K562 (cell line): Measurements from ENCODE around the gene PDE6D. TPM values are rescaled to one million over a fixed set of nuclear protein-coding genes. Genes with fewer than 3 reads are reported as not detected.

Experiments
- ASH1L ChIP-seq: fragments of 450-650 bp; IDR thresholded peaks from 2 replicates; pipeline ENCODE4 v1.6.1; 2018; ENCODE audit warnings: borderline replicate concordance, mild to moderate bottlenecking, low read depth; ENCODE audit not compliant: partially characterized antibody
- CAMTA2 ChIP-seq: fragments of 250-450 bp; sonication (Bioruptor Pico); conservative IDR thresholded peaks from 2 replicates; pipeline ENCODE4 v1.5.1; 2022
- CEBPG ChIP-seq, 3 experiments: fragments of 200-800 bp in 1 of 3; sonication (Bioruptor generic) in 1 of 3; sonication (generic) in 1 of 3; formaldehyde crosslinking in 1 of 3; IDR thresholded peaks in 2 of 3; conservative IDR thresholded peaks in 1 of 3; 2 replicates each; pipeline versions ENCODE4 v1.6.1 to v1.8.0; 2016 to 2022; ENCODE audit warnings: missing compliant biosample characterization in 2 of 3, missing genetic modification characterization in 2 of 3, mild to moderate bottlenecking in 1 of 3, missing genetic modification reagents in 1 of 3
- CHD1 ChIP-seq: fragments of 200-600 bp; sonication (generic); IDR thresholded peaks from one replicate; pipeline ENCODE4 v1.6.1; 2012; ENCODE audit warnings: mild to moderate bottlenecking, moderate library complexity, low read length, inconsistent platforms
- EP400 ChIP-seq: fragments of 450-650 bp; IDR thresholded peaks from 2 replicates; pipeline ENCODE4 v1.6.1; 2017; ENCODE audit warnings: antibody characterized with exemption, mild to moderate bottlenecking, moderate library complexity
- KLF6 ChIP-seq: fragments of 250-450 bp; sonication (Bioruptor Pico); IDR thresholded peaks from 2 replicates; pipeline ENCODE4 v1.4.0; 2020; ENCODE audit warnings: mild to moderate bottlenecking, moderate library complexity, borderline replicate concordance
- MED1 ChIP-seq: sonication (generic); formaldehyde crosslinking; IDR thresholded peaks from 2 replicates; pipeline ENCODE4 v1.8.1; 2023; ENCODE audit warnings: missing genetic modification reagents, borderline replicate concordance
- MTF1 ChIP-seq: fragments of 250-450 bp; sonication (Bioruptor Pico); IDR thresholded peaks from 2 replicates; pipeline ENCODE4 v1.9.0; 2021; ENCODE audit warnings: moderate library complexity, mild to moderate bottlenecking, inconsistent platforms, borderline replicate concordance
- PRDM10 ChIP-seq: fragments of 450-650 bp; IDR thresholded peaks from 2 replicates; pipeline ENCODE4 v1.6.1; 2018; ENCODE audit not compliant: partially characterized antibody
- RFX7 ChIP-seq: fragments of 250-450 bp; sonication (Bioruptor Pico); IDR thresholded peaks from 2 replicates; pipeline ENCODE4 v1.5.1; 2021; ENCODE audit warnings: mild to moderate bottlenecking
- SAP30 ChIP-seq: fragments of 200-600 bp; sonication (generic); IDR thresholded peaks from 2 replicates; pipeline ENCODE4 v1.6.1; 2012; ENCODE audit warnings: borderline replicate concordance, low read depth, mild to moderate bottlenecking, moderate library complexity, low read length, control low read depth, inconsistent platforms; ENCODE audit not compliant: insufficient read depth, poor library complexity, severe bottlenecking
- ZMIZ1 ChIP-seq, 2 experiments: fragments of 150-350 bp in 1 of 2; IDR thresholded peaks; 2 replicates each; pipeline ENCODE4 v1.6.1; 2012 to 2016; ENCODE audit warnings: low read depth in 2 of 2, low read length in 2 of 2, mild to moderate bottlenecking in 1 of 2, moderate library complexity in 1 of 2
- ZNF324 ChIP-seq: fragments of 250-450 bp; sonication (Bioruptor Pico); IDR thresholded peaks from 2 replicates; pipeline ENCODE4 v1.4.0; 2020; ENCODE audit warnings: mild to moderate bottlenecking
- ZNF785 ChIP-seq: fragments of 250-450 bp; sonication (Bioruptor Pico); IDR thresholded peaks from 2 replicates; pipeline ENCODE4 v1.4.0; 2020; ENCODE audit warnings: mild to moderate bottlenecking
- polyA plus RNA-seq, 8 experiments: library from polyadenylated mRNA; depleted of rRNA in 4 of 8; stranded (reverse) in 5 of 8; unstranded in 3 of 8; fragments of >200 nt; fragmentation: Nextera tagmentation in 2 of 8; fragmentation: Illumina TruSeq in 1 of 8; extraction: Ambion mirVana in 2 of 8; extraction: Trizol in 1 of 8; gene quantifications; 2 replicates each; pipeline versions ENCODE4 v1.2.1 to v1.2.3, GENCODE V29; 2011 to 2014; ENCODE audit warnings: inconsistent platforms in 1 of 8, missing spikeins in 1 of 8
- total RNA-seq, 7 experiments: library from RNA; depleted of rRNA in 6 of 7; stranded (reverse); fragments of >200 nt in 6 of 7; fragmentation: Illumina TruSeq in 2 of 7; extraction: Trizol in 2 of 7; gene quantifications; 2 replicates each; pipeline versions ENCODE4 v1.2.1 to v1.2.3, GENCODE V29; 2011 to 2021; ENCODE audit warnings: low replicate concordance in 1 of 7
- TF ChIP-seq, protein P1 (sequence below): fragments of 250-450 bp; sonication (Bioruptor Pico); IDR thresholded peaks from 2 replicates; pipeline ENCODE4 v1.4.0; 2020; ENCODE audit warnings: borderline replicate concordance
- TF ChIP-seq, protein P2 (sequence below): sonication (generic); formaldehyde crosslinking; IDR thresholded peaks from 2 replicates; pipeline ENCODE4 v1.5.0; 2020; ENCODE audit warnings: missing genetic modification reagents

Gene PDE6D
- total and polyA plus RNA-seq, 9 of the 15 experiments (the other 6 are each of a cell fraction or from before 2014, with no cell fraction given) = 0.65 to 11.6 (median 7.0) TPM

DNA sequence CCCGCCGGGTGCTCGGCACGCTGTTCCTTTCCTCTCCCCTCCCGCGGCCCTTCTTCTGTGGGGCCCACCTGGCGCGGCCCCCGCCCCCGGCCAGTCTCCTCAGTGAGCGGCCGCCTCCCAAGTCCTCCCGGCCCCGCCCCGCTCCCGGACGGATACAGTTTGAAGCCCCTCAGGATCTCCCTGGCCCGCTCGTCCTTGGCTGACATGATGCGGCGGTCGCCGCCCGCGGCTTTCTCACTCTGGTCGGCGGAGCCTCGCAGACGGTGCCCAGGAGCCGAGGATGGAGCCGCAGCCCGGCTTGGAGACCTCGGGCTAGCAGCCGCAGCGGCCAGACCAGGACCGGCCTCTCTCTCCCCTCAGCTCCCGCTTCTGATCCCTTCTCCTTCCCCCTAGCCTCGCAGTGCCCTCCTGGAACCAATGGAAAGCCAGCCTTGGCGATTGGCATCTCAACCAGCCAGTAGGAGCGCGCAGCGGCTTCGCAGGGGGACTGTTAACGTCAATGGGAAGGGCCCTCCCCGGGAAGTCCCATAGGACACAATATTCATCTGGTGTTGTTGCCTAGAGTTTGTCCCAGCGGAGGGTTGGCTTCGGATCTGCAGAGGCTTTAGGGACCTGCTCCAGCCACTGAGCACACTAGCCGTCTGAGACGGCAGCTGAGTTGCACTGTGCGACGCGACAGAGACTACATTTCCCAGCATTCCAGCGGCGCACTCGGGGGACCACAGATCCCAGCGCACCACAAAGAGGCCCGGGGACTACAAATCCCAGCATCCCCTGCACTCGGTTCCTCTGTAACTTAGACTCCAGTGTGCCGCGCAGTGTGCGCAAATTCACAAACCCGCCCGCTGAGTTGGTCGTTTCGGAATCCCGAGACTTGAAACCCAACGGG, at the start of gene PDE6D (continued):
- no peak for TF ChIP-seq CHD1
- no peak for TF ChIP-seq ZNF324 (CRISPR knock-in tag)
- TF ChIP-seq KLF6 (CRISPR knock-in tag) = peak; percentile 48; the same call in 1 of the 2 replicates
- peak; percentile 52 for TF ChIP-seq SAP30
- TF ChIP-seq MED1 = no peak
- TF ChIP-seq ZMIZ1 (IDR thresholded peaks at IDR 0.05; ENCODE audit: low read depth in 2 of 2, low read length in 2 of 2) = no peak
- no peak for TF ChIP-seq CEBPG (CRISPR knock-in tag; IDR thresholded peaks at IDR 0.05)
- no peak for TF ChIP-seq CEBPG (tag; conservative IDR thresholded peaks at IDR 0.05 in 1 of 2, IDR thresholded peaks at IDR 0.05 in 1 of 2)
- TF ChIP-seq, protein P1, sequence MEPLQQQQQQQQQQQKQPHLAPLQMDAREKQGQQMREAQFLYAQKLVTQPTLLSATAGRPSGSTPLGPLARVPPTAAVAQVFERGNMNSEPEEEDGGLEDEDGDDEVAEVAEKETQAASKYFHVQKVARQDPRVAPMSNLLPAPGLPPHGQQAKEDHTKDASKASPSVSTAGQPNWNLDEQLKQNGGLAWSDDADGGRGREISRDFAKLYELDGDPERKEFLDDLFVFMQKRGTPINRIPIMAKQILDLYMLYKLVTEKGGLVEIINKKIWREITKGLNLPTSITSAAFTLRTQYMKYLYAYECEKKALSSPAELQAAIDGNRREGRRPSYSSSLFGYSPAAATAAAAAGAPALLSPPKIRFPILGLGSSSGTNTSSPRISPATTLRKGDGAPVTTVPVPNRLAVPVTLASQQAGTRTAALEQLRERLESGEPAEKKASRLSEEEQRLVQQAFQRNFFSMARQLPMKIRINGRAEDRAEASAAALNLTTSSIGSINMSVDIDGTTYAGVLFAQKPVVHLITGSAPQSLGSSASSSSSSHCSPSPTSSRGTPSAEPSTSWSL (CRISPR knock-in tag) = no peak
- no peak for TF ChIP-seq EP400
- TF ChIP-seq PRDM10 = peak; percentile 46
- no peak for TF ChIP-seq CAMTA2 (CRISPR knock-in tag)
- TF ChIP-seq, protein P2, sequence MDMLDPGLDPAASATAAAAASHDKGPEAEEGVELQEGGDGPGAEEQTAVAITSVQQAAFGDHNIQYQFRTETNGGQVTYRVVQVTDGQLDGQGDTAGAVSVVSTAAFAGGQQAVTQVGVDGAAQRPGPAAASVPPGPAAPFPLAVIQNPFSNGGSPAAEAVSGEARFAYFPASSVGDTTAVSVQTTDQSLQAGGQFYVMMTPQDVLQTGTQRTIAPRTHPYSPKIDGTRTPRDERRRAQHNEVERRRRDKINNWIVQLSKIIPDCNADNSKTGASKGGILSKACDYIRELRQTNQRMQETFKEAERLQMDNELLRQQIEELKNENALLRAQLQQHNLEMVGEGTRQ (CRISPR knock-in tag) = no peak
- TF ChIP-seq ZNF785 = no peak
- TF ChIP-seq MTF1 (CRISPR knock-in tag) = peak; percentile 51; the same call in 1 of the 2 replicates
- TF ChIP-seq RFX7 (CRISPR knock-in tag) = no peak
- peak; percentile 95 for TF ChIP-seq ASH1L
